SKM-1 treated with dmso at 0.1 percent for 144 hours (cell line): ENCODE results near the gene PRKCE.

Experiments used
- DNase-seq: peaks from one replicate; lab custom pipeline; 2025; ENCODE audit not compliant: unreplicated experiment; lab: John Stamatoyannopoulos, UW

The PRKCE gene

GRCh38 chr2:46091961-46092667 is 440.6 kb downstream of the PRKCE start:
- DNase-seq, result no peak

- DNase-seq, result no peak
These were observed 443.2 kb downstream of the PRKCE start for GRCh38 chr2:46094689-46095088.

- no peak for DNase-seq
These were observed 444.4 kb downstream of the PRKCE start for GRCh38 chr2:46095830-46096229.

- DNase-seq, result no peak
These were observed 444.8 kb downstream of the PRKCE start for GRCh38 chr2:46096260-46096659.

- DNase-seq, result no peak
These were observed 446.4 kb downstream of the PRKCE start for GRCh38 chr2:46097714-46098480.

- no peak for DNase-seq
These were observed 447.2 kb downstream of the PRKCE start for GRCh38 chr2:46098621-46099062.

- no peak for DNase-seq
These were observed 450.2 kb downstream of the PRKCE start for GRCh38 chr2:46101557-46102220.

GRCh38 chr2:46106690-46107089 is 455.2 kb downstream of the PRKCE start:
- no peak for DNase-seq

- DNase-seq, result no peak
These were observed 463.5 kb downstream of the PRKCE start for GRCh38 chr2:46114996-46115395.

GRCh38 chr2:46116150-46116549 is 464.7 kb downstream of the PRKCE start:
- no peak for DNase-seq

- no peak for DNase-seq
These were observed 465.1 kb downstream of the PRKCE start for GRCh38 chr2:46116553-46116991.

GRCh38 chr2:46117379-46117778 is 465.9 kb downstream of the PRKCE start:
- DNase-seq, result no peak

- no peak for DNase-seq
These were observed 466.5 kb downstream of the PRKCE start for GRCh38 chr2:46117994-46118393.

- DNase-seq, result no peak
These were observed 467.3 kb downstream of the PRKCE start for GRCh38 chr2:46118656-46119371.

- DNase-seq, result no peak
These were observed 468.0 kb downstream of the PRKCE start for GRCh38 chr2:46119453-46119852.

GRCh38 chr2:46120792-46121555 is 469.5 kb downstream of the PRKCE start:
- DNase-seq, result no peak

GRCh38 chr2:46122318-46122976 is 471.0 kb downstream of the PRKCE start:
- DNase-seq, result no peak

GRCh38 chr2:46123013-46123412 is 471.5 kb downstream of the PRKCE start:
- DNase-seq, result no peak

- no peak for DNase-seq
These were observed 474.3 kb downstream of the PRKCE start for GRCh38 chr2:46125798-46126197.

GRCh38 chr2:46126571-46126970 is 475.1 kb downstream of the PRKCE start:
- DNase-seq, result no peak
